ENCODE results near the gene MRPL17. TPM values are rescaled to one million over a fixed set of nuclear protein-coding genes. Genes with fewer than 3 reads are reported as not detected.
A peak's percentile ranks its signal among the peaks of the same experiment; 100 is the strongest.
"Not testable (repeated sequence)": the region's sequence is repeated elsewhere in the genome, so short reads cannot be mapped to it uniquely, and the experiment has no call there.

MRPL17 gene
- 10 to 100 TPM; 69.1 to 70.1 TPM for total RNA-seq

GRCh38 chr11:6682936-6683861, at the start of gene MRPL17:
Gene MRPL17 (minus strand): TSS chr11:6683340. CDS start chr11:6683296, 44 bp downstream.
- peaks cover 10% of the 10 kb centered on the region for H3K36me3 Mint-ChIP-seq
- peaks cover 18 to 37% of the 10 kb centered on the region in 2 donors for H3K4me1 Mint-ChIP-seq (ENCODE audit: low read depth in 2 of 2)
- ATAC-seq, result peak; percentile 96 to 98
- peak within 1 kb of the TSS; percentile 94 to 98 for H3K27ac Mint-ChIP-seq
- peak within 1 kb of the TSS; percentile 97 for H3K4me3 Mint-ChIP-seq
- H3K27me3 Mint-ChIP-seq, result no peaks in the 10 kb centered on the region
- peak; percentile 100 for DNase-seq (ENCODE audit: low spot score)
- no peaks in the 10 kb centered on the region for H3K9me3 Mint-ChIP-seq

DNA sequence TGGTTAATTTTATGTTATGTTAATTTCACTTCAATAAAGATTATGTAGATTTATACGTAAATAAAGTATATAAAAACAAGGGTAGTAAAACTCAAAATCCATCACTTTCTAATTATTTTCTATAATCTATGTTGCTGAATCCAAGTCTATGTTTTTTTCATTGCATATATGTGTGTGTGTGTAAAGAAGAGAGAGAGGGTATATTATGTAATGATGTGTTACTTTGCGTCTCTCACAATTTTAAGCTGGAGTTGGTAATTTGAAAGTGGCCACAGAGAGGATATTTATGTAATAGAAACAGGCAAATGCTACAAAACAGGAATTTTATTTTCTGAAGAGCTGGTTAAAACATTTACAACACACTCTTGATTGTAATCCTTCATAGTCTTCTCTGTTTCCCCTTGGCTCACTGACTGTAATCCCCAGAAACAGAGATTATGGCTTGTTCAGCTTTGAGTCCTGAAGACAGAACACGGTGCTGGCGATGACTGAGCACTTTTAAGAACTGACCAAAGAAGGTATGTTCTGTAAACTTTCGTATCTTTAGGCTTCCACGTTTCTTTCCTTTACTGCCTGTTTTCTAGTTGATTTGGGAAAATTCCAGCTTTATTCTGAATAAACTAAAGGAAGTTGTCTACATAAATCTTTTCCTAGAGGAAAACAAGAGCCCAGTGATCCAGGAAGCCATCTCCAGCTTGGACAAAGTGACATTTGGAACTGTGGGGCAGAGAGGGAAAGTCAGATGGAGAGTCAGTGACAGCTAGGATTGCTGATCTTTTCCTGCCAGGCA, 45.0 kb upstream of the MRPL17 start:
- Mint-ChIP-seq H3K4me3 (peak overlapping the region; percentile 34), H3K36me3 (peaks cover 39% of the 10 kb centered on the region), H3K4me1 (ENCODE audit: low read depth in 2 of 2) (peaks cover 61 to 67% of the 10 kb centered on the region in 2 donors), H3K27me3 (no peaks in the 10 kb centered on the region), H3K9me3 (no peaks in the 10 kb centered on the region), H3K27ac (peak overlapping the region; percentile 64 to 83)
- ATAC-seq (no peak), DNase-seq (ENCODE audit: low spot score) (no peak)

- Mint-ChIP-seq H3K9me3 (peaks cover 4% of the 10 kb centered on the region), H3K4me3 (no peak overlapping the region), H3K36me3 (peaks cover 47% of the 10 kb centered on the region), H3K27ac (no peak overlapping the region), H3K27me3 (no peaks in the 10 kb centered on the region), H3K4me1 (ENCODE audit: low read depth in 2 of 2) (peaks cover 73 to 88% of the 10 kb centered on the region in 2 donors)
- ATAC-seq (no peak), DNase-seq (ENCODE audit: low spot score) (no peak)
Observed at GRCh38 chr11:6725386-6725896, 42.3 kb upstream of the MRPL17 start.

- Mint-ChIP-seq H3K4me1 (ENCODE audit: low read depth in 2 of 2) (peaks cover 76 to 88% of the 10 kb centered on the region in 2 donors), H3K27ac (no peak overlapping the region), H3K27me3 (no peaks in the 10 kb centered on the region), H3K9me3 (peaks cover 4% of the 10 kb centered on the region), H3K4me3 (no peak overlapping the region), H3K36me3 (peaks cover 49% of the 10 kb centered on the region)
- DNase-seq (ENCODE audit: low spot score) (no peak), ATAC-seq (no peak)
Observed at GRCh38 chr11:6724013-6724412, 40.9 kb upstream of the MRPL17 start.

DNA sequence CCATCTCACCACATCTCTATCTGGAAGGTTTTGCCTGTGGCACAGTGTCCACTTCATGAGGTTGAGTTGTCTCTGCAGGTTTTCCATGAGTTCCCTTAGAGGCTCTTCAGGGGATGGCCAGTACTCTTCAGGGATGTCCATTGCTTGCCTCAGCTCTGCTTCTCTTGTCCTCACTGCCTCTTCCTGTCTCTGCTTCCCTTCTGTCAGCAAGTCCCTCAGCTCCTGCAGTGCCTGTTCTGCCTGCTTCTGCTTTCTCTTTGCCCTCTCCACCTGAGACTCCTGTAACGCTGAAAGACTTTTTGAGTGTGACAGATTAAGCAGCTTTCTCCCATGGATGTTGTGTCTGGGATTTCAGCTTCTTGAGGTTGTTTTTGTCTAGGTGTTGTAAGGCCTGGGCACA, 38.2 kb upstream of the MRPL17 start:
- Mint-ChIP-seq H3K36me3 (peaks cover 54% of the 10 kb centered on the region), H3K9me3 (peaks cover 8% of the 10 kb centered on the region), H3K27ac (peak overlapping the region; percentile 79 to 80), H3K4me1 (ENCODE audit: low read depth in 2 of 2) (peaks cover 68 to 75% of the 10 kb centered on the region in 2 donors), H3K27me3 (no peaks in the 10 kb centered on the region), H3K4me3 (peak overlapping the region; percentile 59)
- ATAC-seq (peak in 1 of 2 donors; percentile 59), DNase-seq (ENCODE audit: low spot score) (no peak)

DNA sequence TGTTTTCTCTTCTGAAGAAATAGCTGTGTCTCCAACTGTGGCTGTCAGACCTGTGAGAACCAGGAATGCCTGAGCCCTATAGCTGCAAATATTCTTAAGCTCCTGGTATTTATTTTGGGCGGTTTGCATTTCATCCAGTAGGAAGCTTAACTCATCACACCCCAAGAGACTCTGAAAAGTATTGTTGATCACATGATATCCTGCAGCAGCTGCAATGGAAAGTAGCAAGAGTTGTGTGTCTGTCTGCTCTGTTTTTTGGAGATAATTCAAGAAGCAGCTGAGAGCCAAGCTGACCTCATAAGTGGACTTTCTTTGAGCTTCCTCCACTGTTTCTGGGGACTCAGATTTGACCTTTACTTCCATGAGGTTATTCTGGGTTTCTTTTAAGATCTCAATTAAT, 36.4 kb upstream of the MRPL17 start:
- peaks cover 45% of the 10 kb centered on the region for H3K36me3 Mint-ChIP-seq
- H3K27me3 Mint-ChIP-seq, result no peaks in the 10 kb centered on the region
- no peak for ATAC-seq
- peaks cover 8% of the 10 kb centered on the region for H3K9me3 Mint-ChIP-seq
- no peak overlapping the region for H3K4me3 Mint-ChIP-seq
- no peak overlapping the region for H3K27ac Mint-ChIP-seq
- no peak for DNase-seq (ENCODE audit: low spot score)
- H3K4me1 Mint-ChIP-seq (ENCODE audit: low read depth in 2 of 2), result peaks cover 62 to 75% of the 10 kb centered on the region in 2 donors

GRCh38 chr11:6717426-6717825, 34.3 kb upstream of the MRPL17 start:
- H3K9me3 Mint-ChIP-seq, result peaks cover 8% of the 10 kb centered on the region
- H3K4me1 Mint-ChIP-seq (ENCODE audit: low read depth in 2 of 2), result peaks cover 52 to 64% of the 10 kb centered on the region in 2 donors
- no peak overlapping the region for H3K27ac Mint-ChIP-seq

GRCh38 chr11:6711552-6711951, 28.4 kb upstream of the MRPL17 start:
- not testable (repeated sequence) for ATAC-seq, H3K4me3 Mint-ChIP-seq, H3K9me3 Mint-ChIP-seq, H3K36me3 Mint-ChIP-seq, H3K27ac Mint-ChIP-seq, H3K27me3 Mint-ChIP-seq
- DNase-seq (ENCODE audit: low spot score), result peak; percentile 64
- peaks cover 35 to 36% of the 10 kb centered on the region in 2 donors for H3K4me1 Mint-ChIP-seq (ENCODE audit: low read depth in 2 of 2)

More at GRCh38 chr11:6717426-6717825, 34.3 kb upstream of the MRPL17 start:
- DNase-seq (ENCODE audit: low spot score) (no peak), ATAC-seq (no peak)
- Mint-ChIP-seq H3K36me3 (peaks cover 40% of the 10 kb centered on the region), H3K4me3 (no peak overlapping the region), H3K27me3 (no peaks in the 10 kb centered on the region)

DNA sequence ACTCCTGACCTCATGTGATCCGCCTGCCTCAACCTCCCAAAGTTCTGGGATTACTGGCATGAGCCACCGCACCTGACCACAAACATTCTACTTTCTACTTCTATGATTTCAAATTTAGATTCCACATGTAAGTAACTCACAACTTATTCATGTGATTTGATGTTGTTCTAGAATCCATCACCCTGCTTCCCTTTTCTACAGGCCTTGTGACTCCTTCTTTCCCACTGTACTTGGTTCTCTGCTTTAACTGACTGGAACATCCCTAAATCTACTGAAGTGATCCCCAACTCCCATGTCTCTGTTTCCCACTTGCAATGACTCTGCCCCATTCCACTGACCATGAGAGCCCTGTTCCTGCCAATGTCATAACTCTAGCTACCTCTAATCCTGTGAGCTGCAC, 25.7 kb upstream of the MRPL17 start:
- H3K36me3 Mint-ChIP-seq, result peaks cover 4% of the 10 kb centered on the region
- H3K9me3 Mint-ChIP-seq, result no peaks in the 10 kb centered on the region
- H3K4me3 Mint-ChIP-seq, result no peak overlapping the region
- ATAC-seq (no peak), DNase-seq (ENCODE audit: low spot score) (no peak)
- peak overlapping the region; percentile 26 to 66 for H3K27ac Mint-ChIP-seq
- H3K4me1 Mint-ChIP-seq (ENCODE audit: low read depth in 2 of 2), result peaks cover 21 to 34% of the 10 kb centered on the region in 2 donors
- H3K27me3 Mint-ChIP-seq, result no peaks in the 10 kb centered on the region

DNA sequence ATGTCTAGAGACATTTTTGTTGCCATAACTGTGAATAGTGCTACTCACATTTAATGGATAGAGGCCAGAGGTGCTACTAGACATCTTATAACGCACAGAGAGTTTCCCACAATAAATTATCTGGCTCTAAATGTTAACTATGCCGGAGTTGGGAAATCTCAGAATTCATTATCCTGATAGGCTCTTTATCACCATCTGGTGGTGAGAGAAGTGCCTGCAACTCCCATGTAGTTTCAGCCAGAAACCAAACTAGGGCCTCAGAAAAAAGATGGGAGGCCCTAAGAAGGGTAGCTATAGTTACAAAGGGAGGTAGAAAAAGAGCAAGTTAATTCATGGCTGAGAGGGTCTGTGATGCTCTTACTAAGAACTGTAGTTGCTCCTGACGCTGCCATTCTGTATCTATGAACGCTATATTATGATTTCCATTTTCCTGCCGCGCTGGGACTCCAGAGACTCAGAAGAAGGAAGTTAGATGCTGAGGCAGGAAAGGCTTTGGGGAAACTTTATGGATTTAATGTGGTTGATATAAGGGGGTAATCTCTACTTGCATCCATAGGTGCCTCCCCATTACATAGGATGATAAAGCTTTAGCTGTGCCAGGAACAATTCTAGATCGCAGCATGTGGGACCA, 22.9 kb upstream of the MRPL17 start:
- Mint-ChIP-seq H3K27me3 (no peaks in the 10 kb centered on the region), H3K4me1 (ENCODE audit: low read depth in 2 of 2) (peaks cover 11 to 28% of the 10 kb centered on the region in 2 donors)

DNA sequence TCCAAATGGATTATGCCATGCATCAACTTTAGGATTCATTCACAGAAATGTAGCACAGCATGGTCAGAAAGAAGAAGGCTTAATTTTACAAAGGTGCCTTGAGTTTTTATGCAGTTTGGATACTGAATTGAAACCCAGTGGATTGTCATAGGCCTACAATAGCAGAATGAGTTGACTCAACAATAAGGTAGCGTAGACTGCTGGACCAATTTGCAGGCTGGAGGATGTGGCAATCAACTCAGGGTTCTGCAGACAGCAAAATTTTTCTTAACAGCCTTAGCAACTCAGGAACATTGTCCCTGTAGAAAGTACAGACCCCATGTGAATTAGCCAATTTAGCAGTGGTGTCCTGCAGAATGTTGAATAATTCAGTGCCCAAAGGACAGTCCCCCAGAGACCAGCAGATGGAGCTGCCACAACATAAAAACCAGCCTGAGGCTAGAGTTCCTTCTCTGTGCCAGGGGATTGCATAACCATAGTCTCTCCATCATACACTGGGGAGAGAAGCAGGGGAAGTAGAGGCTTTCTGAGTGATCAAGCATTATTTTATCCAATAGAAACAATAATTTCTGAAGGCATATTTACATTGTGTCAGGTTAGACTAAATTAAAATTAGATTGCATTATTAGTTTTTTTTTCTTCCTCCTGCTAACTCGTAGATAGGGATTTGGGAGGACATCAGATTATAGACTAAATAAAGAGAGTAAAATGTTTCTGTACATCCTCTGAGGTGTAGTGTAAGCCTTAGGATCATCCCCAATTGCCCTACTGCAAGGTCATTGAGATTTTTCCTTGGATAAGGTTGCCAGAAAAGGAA, 20.3 kb upstream of the MRPL17 start:
- Mint-ChIP-seq H3K4me3 (no peak overlapping the region), H3K4me1 (ENCODE audit: low read depth in 2 of 2) (peaks cover 6 to 14% of the 10 kb centered on the region in 2 donors), H3K27me3 (no peaks in the 10 kb centered on the region), H3K27ac (no peak overlapping the region), H3K36me3 (no peaks in the 10 kb centered on the region), H3K9me3 (no peaks in the 10 kb centered on the region)
- ATAC-seq, result peak; percentile 77 to 79
- DNase-seq (ENCODE audit: low spot score), result no peak

More for the DNA sequence above, 22.9 kb upstream of the MRPL17 start:
- Mint-ChIP-seq H3K9me3 (no peaks in the 10 kb centered on the region), H3K36me3 (no peaks in the 10 kb centered on the region), H3K4me3 (no peak overlapping the region), H3K27ac (peak overlapping the region in 1 of 2 donors; percentile 51)
- ATAC-seq (peak in 1 of 2 donors; percentile 57), DNase-seq (ENCODE audit: low spot score) (no peak)

DNA sequence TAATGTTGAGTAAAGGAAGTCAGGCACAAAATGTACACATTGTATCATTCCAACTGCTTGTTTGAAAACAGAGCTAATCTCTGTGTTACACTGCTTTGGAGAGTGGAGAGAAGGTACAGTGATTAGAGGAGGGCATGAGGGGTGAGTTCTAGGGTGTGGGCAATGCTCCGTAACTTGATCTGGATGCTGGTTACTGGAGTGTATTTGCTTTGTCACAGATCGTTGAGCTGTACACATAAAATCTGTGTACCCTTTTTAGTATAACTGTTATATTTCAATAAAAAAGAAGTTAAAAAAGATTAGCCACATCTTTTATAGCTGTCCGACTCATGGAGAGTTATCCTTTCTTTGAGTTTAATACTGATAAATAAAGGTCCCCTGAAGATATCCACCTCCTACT, 18.8 kb upstream of the MRPL17 start:
- not testable (repeated sequence) for H3K27ac Mint-ChIP-seq; DNase-seq (ENCODE audit: low spot score); H3K9me3 Mint-ChIP-seq; H3K27me3 Mint-ChIP-seq; H3K4me3 Mint-ChIP-seq; ATAC-seq; H3K36me3 Mint-ChIP-seq
- H3K4me1 Mint-ChIP-seq (ENCODE audit: low read depth in 2 of 2), result peaks cover 6 to 14% of the 10 kb centered on the region in 2 donors
